ENCODE data around the gene APLNR.

Gene APLNR

GRCh38 chr11:57251037-57251436 lies 14.0 kb upstream of the APLNR start:
- no peak for DNase-seq

- peak; percentile 63 for DNase-seq
Measured at GRCh38 chr11:57249384-57250319, 12.6 kb upstream of the APLNR start.

DNA sequence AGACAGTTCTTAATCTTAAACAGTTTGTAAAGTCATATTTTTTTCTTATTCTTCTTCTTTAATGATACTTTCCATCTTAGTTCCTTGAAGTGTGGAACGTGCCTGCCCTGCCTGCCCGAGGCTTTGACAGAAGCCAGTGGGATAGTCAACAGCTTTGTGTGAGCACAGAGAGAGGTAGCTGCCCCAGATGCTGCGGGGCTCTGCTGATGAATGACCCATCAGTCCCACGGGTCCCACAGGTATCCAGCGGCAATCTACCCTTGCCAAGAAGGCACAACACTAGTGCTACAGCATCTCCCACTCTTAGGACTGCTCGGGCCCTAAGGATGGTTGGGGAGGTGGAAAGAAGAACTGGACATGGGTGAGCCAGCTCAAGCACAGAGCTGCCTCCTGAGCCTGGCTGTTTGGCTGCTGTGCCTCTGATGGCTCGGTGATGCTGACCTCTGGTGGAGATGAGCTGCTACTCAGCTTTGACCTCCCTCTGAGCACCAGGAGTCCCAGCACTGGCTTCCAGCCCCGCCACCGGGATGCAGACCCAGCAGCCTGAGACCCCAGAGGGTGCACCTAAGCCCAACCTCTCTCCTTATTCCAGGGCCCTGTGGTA lies 11.8 kb upstream of the APLNR start:
- peak; percentile 49 for DNase-seq

DNA sequence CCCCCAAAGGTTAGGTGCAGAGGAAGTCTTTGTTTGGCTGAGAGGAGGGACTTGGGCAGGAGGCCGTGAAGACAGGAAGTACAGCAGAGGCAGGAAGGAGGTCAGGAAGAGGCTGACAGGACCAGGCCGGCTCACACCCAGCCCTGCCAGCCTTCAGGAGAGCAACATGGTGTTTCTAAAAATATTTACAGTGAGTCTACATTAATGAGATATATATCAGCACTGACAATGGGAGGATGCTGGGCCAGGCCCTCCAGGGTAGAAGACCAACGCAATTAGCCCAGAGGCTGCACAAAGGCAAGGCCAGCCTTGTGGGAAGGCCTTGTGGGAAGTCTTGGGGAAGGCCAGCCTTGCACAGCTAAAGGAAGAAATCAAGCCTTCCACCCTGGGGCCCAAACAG lies 7.9 kb upstream of the APLNR start:
- no peak for DNase-seq

DNA sequence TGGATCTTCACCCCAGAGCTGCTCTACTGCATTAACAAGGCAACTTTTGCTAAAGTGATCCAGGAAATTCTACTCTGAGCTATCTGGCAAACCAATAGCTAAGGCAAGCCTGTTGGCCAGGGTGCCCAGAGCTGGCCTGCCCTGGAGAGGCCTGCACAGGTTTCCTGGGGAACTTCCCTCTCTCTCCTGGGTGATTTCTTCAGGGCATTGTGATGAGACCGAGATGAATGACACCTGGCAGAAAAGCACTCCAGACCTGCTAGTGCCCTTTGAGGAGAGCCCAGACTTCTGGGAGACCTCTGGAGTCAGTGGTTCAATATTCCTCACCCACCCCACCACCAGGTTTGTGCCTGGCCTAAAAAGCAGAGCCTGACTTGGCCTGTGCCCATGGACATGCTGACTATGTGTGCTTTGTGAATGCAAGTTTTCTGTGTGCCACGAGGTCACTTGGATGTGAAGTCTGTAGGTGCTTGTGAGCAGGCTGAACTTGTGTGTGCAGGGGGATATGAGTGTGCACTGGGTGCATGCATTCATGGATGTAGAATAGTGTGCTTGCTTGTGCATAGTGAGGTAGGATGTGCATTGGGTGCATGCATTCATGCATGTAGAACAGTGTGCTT lies 4.4 kb upstream of the APLNR start:
- DNase-seq = no peak

DNA sequence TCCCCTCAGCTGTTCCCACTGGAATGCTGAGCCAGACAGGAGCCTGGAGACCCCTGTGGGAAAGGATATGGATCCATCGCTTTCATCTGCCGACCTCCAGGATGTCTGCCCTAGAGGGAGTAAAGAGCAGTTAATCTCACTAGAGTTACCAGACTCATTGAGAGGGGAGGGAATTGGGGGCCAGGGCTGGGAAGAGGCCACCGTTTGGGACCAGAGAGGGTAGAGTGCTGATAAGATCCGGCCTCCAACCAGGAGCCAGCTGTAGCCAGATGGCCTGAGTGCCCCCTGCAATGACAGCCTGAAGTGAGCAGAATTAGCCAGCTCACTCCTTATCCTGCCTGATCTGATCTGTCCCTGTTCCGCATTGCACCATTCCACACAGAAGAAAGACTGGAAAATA lies 3.7 kb upstream of the APLNR start:
- no peak for DNase-seq

DNA sequence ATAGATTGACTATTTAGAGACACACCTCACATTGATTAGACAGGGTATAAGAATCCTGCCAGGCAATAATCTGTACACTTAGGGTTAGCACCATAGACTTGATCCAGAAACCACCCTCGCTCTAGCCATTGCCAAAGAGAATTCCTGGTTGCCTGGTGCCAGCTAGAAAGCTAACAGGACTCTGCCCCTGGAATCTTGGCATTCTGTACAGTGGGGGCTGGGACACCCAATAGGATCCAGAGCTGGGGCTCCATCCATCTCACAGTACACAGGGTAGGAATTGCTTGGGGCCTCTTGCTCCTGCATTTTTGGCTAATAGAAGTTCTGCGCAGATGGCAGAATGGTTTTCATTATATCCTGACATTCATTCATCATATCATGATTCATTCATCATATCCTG lies 3.0 kb upstream of the APLNR start:
- DNase-seq = no peak

- no peak for DNase-seq
Measured at GRCh38 chr11:57239348-57239747, 2.3 kb upstream of the APLNR start.

DNA sequence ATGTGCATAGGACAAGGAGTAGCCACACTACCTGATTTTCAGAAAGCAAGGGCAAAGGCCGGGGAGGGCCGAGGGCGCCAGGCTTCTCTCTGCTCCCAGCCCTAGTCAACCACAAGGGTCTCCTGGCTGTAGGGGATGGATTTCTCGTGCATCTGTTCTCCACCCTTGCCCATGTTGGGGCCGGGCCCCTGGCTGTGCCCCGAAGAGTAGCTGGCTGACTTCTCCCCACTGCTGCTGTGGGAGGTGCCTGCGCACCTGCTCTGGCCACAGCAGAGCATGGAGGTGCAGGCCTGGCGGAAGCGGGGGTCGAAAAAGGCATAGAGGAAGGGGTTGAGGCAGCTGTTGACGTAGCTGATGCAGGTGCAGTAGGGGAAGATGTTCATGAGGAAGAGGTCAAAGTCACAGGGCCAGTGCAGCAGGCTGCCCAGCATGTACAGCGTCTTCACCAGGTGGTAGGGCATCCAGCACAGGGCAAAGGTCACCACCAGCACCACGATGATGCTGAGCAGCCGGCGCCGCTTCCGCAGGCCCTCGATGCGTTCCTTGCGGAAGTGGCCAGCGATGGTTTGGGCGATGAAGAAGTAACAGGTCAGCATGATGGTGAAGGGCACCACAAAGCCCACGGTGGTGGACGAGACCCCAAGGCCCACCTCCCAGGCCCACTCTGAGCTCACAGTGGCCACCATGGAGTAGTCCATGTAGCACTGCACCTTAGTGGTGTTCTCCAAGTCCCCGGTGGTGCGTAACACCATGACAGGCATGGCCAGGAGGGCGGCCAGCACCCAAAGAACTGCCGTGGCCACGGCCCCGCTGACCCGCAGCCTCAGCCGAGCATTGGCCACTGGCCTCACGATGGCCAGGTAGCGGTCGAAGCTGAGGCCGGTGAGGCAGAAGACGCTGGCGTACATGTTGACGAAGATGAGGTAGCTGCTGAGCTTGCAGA lies 1.0 kb downstream of the APLNR start:
- no peak for DNase-seq

DNA sequence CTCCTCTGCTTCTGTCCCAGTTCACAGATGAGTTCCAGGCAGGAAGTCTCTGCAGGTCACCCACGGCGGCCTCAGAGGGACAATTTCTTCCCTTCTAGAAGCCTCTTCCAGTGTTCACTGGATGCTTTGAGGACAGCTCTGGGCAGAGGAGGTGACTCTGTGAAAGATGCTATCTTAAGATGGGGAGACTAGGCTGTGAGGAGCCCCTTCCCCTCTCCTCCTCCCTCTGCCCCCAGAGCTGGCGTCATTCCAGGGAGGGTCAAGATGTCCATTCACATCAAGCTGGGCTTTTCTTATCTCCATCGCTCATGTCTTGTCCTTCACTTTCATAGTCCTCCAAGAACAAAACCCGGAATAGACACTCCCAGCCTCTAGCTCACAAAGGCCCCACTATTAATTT lies 3.3 kb downstream of the APLNR start:
- DNase-seq = no peak

GRCh38 chr11:57231539-57232253 lies 5.4 kb downstream of the APLNR start:
- no peak for DNase-seq

- DNase-seq = no peak
Measured at GRCh38 chr11:57230791-57231538, 6.1 kb downstream of the APLNR start.

DNA sequence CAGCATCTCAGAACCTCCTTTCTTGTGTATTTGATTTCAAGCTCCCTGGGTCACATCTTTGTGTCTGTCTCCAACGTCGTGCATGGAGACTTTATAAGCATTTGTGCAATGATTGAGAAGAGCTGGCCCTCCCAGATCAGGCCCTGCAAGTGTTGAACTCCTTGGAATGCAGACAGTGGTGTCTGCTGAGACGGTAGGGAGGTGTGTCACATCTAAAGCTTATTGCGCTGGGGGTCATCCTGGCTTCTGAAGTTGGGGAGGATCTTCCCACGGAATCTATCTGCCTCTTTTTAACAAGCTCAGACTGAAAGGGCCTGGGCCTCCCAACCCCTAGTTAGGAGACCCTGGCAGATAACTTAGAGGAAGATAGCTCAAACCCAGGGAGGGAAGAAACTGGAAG lies 6.7 kb downstream of the APLNR start:
- DNase-seq = no peak

- no peak for DNase-seq
Measured at GRCh38 chr11:57228600-57228999, 8.4 kb downstream of the APLNR start.

- no peak for DNase-seq
Measured at GRCh38 chr11:57224537-57224936, 12.5 kb downstream of the APLNR start.

- no peak for DNase-seq
Measured at GRCh38 chr11:57224128-57224527, 12.9 kb downstream of the APLNR start.

DNA sequence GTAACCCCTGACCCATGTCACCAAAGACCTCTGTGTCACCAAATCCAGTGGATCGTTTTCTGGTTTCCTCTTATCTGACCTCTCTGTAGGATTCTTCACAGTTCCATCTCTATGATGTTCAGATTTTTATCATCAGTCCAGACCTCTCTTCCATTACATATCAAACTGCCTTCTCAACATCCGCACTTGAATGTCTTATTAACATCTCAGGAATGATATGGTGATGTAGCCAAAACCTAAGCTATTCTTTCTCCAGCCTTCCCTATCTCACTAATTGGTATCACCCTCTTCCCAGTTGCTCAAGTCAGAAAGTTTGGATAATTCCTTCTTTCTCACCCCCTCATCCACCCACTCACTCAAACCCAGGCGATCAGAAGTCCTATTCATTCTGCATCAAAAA lies 13.4 kb downstream of the APLNR start:
- DNase-seq = no peak

- no peak for DNase-seq
Measured at GRCh38 chr11:57222239-57222638, 14.8 kb downstream of the APLNR start.

- DNase-seq = no peak
Measured at GRCh38 chr11:57219021-57219627, 17.9 kb downstream of the APLNR start.

DNA sequence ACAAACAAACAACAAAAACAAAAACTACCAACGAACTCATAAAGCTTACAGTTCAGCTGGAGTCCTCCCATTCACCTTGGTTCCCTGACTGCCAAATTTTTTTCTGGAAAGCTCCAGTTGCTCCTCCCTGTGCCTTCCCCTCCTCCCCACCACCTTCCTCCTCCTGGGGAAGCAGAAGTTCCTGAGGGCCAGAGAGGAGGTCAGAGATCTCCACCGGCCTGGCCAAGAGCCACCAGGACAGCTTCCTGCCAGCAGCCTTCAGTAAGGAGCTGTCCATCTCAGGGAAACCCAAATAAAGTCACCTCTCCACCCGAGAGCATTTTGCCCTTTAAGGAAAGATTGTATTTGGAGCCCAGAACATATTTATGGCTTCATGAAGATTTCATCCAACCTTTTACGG lies 20.0 kb downstream of the APLNR start:
- DNase-seq = no peak

- no peak for DNase-seq
Measured at GRCh38 chr11:57216463-57216862, 20.6 kb downstream of the APLNR start.
